Hepatocyte (in vitro differentiated cells): ENCODE data around the gene CRMP1. TPM values are rescaled to one million over a fixed set of nuclear protein-coding genes. Genes with fewer than 3 reads are reported as not detected.

ENCODE experiments used
- DNase-seq: peaks from one replicate; pipeline ENCODE4 v3.0.0-alpha.2; 2016; ENCODE audit warnings: low spot score
- H2AFZ ChIP-seq: fragments of 200-600 bp; sonication (generic); 2 replicates; pipeline ENCODE4 v1.6.0; 2016; ENCODE audit warnings: antibody characterized with exemption, mild to moderate bottlenecking
- H3K27ac ChIP-seq: fragments of 200-600 bp; sonication (generic); 2 replicates; pipeline ENCODE4 v1.5.1; 2016; ENCODE audit warnings: mild to moderate bottlenecking
- H3K27me3 ChIP-seq: fragments of 200-600 bp; sonication (generic); 2 replicates; pipeline ENCODE4 v1.6.1; 2016
- H3K36me3 ChIP-seq: fragments of 200-600 bp; sonication (generic); replicated peaks from 2 replicates; pipeline ENCODE4 v1.5.1; 2016; ENCODE audit warnings: low read depth; ENCODE audit not compliant: insufficient read depth
- H3K4me1 ChIP-seq: fragments of 200-600 bp; sonication (generic); 2 replicates; pipeline ENCODE4 v1.5.1; 2016; ENCODE audit warnings: mild to moderate bottlenecking, moderate library complexity; ENCODE audit not compliant: insufficient read depth
- H3K4me2 ChIP-seq: fragments of 200-600 bp; sonication (generic); 2 replicates; pipeline ENCODE4 v1.6.0; 2016
- H3K4me3 ChIP-seq: fragments of 200-600 bp; sonication (generic); 2 replicates; pipeline ENCODE4 v1.5.1; 2016; ENCODE audit warnings: mild to moderate bottlenecking
- H3K79me2 ChIP-seq: fragments of 200-600 bp; sonication (generic); 2 replicates; pipeline ENCODE4 v1.6.0; 2017; ENCODE audit warnings: mild to moderate bottlenecking
- H3K9me2 ChIP-seq: fragments of 200-600 bp; sonication (generic); replicated peaks from 2 replicates; pipeline ENCODE4 v1.6.0; 2017; ENCODE audit warnings: mild to moderate bottlenecking; ENCODE audit not compliant: insufficient read depth
- H3K9me3 ChIP-seq: fragments of 200-600 bp; sonication (generic); 2 replicates; pipeline ENCODE4 v1.5.1; 2016; ENCODE audit warnings: low read depth, mild to moderate bottlenecking
- H4K20me1 ChIP-seq: fragments of 200-600 bp; sonication (generic); 2 replicates; pipeline ENCODE4 v1.6.0; 2016; ENCODE audit warnings: mild to moderate bottlenecking; ENCODE audit not compliant: insufficient read depth, poor library complexity, severe bottlenecking
- CTCF ChIP-seq: fragments of 200-600 bp; sonication (generic); IDR thresholded peaks from 2 replicates; pipeline ENCODE4 v1.5.1; 2016; ENCODE audit warnings: antibody characterized with exemption, mild to moderate bottlenecking; ENCODE audit not compliant: poor library complexity
- EZH2 ChIP-seq: fragments of 200-600 bp; sonication (generic); IDR thresholded peaks from 2 replicates; pipeline ENCODE4 v1.6.1; 2016; ENCODE audit warnings: antibody characterized with exemption, mild to moderate bottlenecking, borderline replicate concordance
- EZH2phosphoT487 ChIP-seq: fragments of 200-600 bp; sonication (generic); IDR thresholded peaks from one replicate; pipeline ENCODE4 v1.6.1; 2018; ENCODE audit warnings: antibody characterized with exemption, mild to moderate bottlenecking, low read depth, moderate library complexity; ENCODE audit not compliant: unreplicated experiment, severe bottlenecking
- WGBS: methylation state at CpG from one replicate; pipeline ENCODE4 v1.1.6; 2016; ENCODE audit warnings: low lambda C conversion rate; ENCODE audit errors: missing lambda C conversion rate; 5-methylcytosine and 5-hydroxymethylcytosine counted together
- polyA plus RNA-seq: library from polyadenylated mRNA; unstranded; fragments of >200 nt; fragmentation: Nextera tagmentation; extraction: Ambion mirVana; gene quantifications from 2 replicates; pipeline ENCODE4 v1.2.1, GENCODE V29; 2016
- total RNA-seq: library from RNA; depleted of rRNA; stranded (reverse); fragments of >200 nt; gene quantifications from 2 replicates; pipeline ENCODE4 v1.2.3, GENCODE V29; 2014

Gene CRMP1
- total and polyA plus RNA-seq, 2 experiments from 2014 or later: 12.5 to 12.9 TPM

GRCh38 chr4:5799406-5799805, 93.5 kb downstream of the CRMP1 start:
- H3K4me2 ChIP-seq: no peak overlapping the region
- no peak for TF ChIP-seq EZH2phosphoT487
- no peaks in the 10 kb centered on the region for H4K20me1 ChIP-seq
- no peak for DNase-seq
- H3K27ac ChIP-seq: no peak overlapping the region
- 89% methylated on average over 11 of the region's 11 CpGs for WGBS
- no peak overlapping the region for H3K4me3 ChIP-seq
- no peaks in the 10 kb centered on the region for H3K36me3 ChIP-seq
- no peaks in the 10 kb centered on the region for H3K9me3 ChIP-seq
- H3K9me2 ChIP-seq: no peaks in the 10 kb centered on the region
- H3K79me2 ChIP-seq: no peaks in the 10 kb centered on the region
- no peak overlapping the region for H2AFZ ChIP-seq
- no peaks in the 10 kb centered on the region for H3K27me3 ChIP-seq
- no peaks in the 10 kb centered on the region for H3K4me1 ChIP-seq

DNA sequence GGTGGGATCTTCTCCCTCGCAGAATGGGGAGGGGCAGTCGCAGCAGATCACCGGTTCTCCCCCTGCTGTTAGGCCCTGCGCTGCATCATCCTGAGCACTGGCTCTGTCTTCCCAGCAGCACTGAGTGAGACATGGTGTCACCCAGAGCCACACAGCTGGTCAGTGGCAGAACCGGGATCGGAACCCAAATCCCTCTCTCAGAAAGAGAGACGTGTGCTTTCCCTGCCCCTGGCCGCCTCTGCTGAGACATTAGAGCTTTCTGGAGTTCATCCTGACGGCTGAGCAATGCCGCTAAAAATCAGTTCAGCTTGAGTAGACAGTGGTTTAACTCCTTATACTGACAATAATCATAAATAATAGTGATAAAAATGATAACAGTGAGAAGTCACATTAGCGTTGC, 93.9 kb downstream of the CRMP1 start:
- H3K36me3 ChIP-seq: no peaks in the 10 kb centered on the region
- TF ChIP-seq EZH2phosphoT487 (no peak), EZH2 (no peak), CTCF (no peak)
- no peaks in the 10 kb centered on the region for H3K4me1 ChIP-seq
- H3K27ac ChIP-seq: no peak overlapping the region
- no peaks in the 10 kb centered on the region for H4K20me1 ChIP-seq
- H2AFZ ChIP-seq: no peak overlapping the region
- H3K27me3 ChIP-seq: no peaks in the 10 kb centered on the region
- no peak overlapping the region for H3K4me2 ChIP-seq
- WGBS: 96% methylated on average over 11 of the region's 11 CpGs
- DNase-seq: no peak
- H3K4me3 ChIP-seq: no peak overlapping the region
- no peaks in the 10 kb centered on the region for H3K79me2 ChIP-seq
- no peaks in the 10 kb centered on the region for H3K9me3 ChIP-seq
- no peaks in the 10 kb centered on the region for H3K9me2 ChIP-seq

DNA sequence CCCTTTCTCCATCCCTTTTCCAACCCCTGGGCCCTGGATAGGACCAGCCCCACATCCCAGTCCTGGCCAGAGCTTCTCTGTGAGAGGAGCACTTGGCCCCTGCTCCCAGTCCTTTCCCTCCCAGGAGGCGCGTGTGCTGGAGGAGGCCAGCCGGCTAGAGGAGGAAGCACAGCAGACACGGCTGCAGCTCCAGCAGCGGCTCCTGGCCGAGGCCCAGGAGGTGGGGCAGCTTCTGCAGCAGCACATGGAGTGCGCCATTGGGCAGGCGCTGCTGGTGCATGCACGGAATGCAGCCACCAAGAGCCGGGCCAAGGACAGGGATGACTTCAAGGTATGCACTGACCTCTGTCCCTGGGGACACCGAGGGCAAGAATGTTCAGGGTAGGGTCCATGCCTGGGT, 94.4 kb downstream of the CRMP1 start:
- H3K9me2 ChIP-seq: no peaks in the 10 kb centered on the region
- H3K27me3 ChIP-seq: no peaks in the 10 kb centered on the region
- DNase-seq: no peak
- H4K20me1 ChIP-seq: no peaks in the 10 kb centered on the region
- no peaks in the 10 kb centered on the region for H3K36me3 ChIP-seq
- no peak for TF ChIP-seq EZH2phosphoT487
- no peak for TF ChIP-seq EZH2
- TF ChIP-seq CTCF: no peak
- H3K4me1 ChIP-seq: no peaks in the 10 kb centered on the region
- 94% methylated on average over 11 of the region's 11 CpGs for WGBS
- no peaks in the 10 kb centered on the region for H3K79me2 ChIP-seq
- no peaks in the 10 kb centered on the region for H3K9me3 ChIP-seq
- H2AFZ ChIP-seq: no peak overlapping the region
- no peak overlapping the region for H3K4me2 ChIP-seq
- no peak overlapping the region for H3K4me3 ChIP-seq
- no peak overlapping the region for H3K27ac ChIP-seq

GRCh38 chr4:5797866-5798265, 95.0 kb downstream of the CRMP1 start:
- 91% methylated on average over 6 of the region's 6 CpGs for WGBS
- no peak for TF ChIP-seq CTCF
- no peak for TF ChIP-seq EZH2phosphoT487
- H3K79me2 ChIP-seq: no peaks in the 10 kb centered on the region
- no peak for DNase-seq
- H3K9me2 ChIP-seq: no peaks in the 10 kb centered on the region
- H3K36me3 ChIP-seq: no peaks in the 10 kb centered on the region
- no peak overlapping the region for H2AFZ ChIP-seq
- H3K4me2 ChIP-seq: no peak overlapping the region
- H3K27me3 ChIP-seq: no peaks in the 10 kb centered on the region
- no peak overlapping the region for H3K4me3 ChIP-seq
- no peaks in the 10 kb centered on the region for H3K9me3 ChIP-seq
- no peaks in the 10 kb centered on the region for H3K4me1 ChIP-seq
- no peak overlapping the region for H3K27ac ChIP-seq
- H4K20me1 ChIP-seq: no peaks in the 10 kb centered on the region
